Measurements from ENCODE around the gene ZEB1.
A peak's percentile ranks its signal among the peaks of the same experiment; 100 is the strongest.

ZEB1 gene

GRCh38 chr10:31299119-31299518 is 19.9 kb upstream of the ZEB1 start:
- H3K4me3 ChIP-seq (replicated peaks; ENCODE audit: low read depth, low read length), result no peak overlapping the region
- no peak for TF ChIP-seq CTCF (IDR thresholded peaks at IDR 0.05; ENCODE audit: low read length, missing control alignments)
- peak; percentile 27 for DNase-seq (ENCODE audit: low read depth)

DNA sequence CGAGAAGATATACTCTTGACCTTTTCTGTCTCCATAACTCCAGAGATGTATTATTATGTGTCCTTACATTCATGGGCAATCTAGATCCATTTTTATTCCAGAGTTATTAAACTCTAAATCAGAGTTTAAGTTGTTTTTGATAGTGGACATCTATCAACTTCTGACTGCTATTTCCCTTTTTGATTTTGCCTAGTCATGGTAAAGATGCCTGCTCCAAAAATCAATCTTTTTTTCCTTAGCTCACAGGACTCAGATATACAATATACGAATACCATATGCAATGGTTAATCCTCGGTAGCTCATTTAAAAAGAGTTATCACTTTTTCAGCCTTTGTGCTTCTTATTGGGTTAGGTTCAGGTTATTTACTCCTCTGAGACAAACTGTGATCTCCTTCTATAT is 15.8 kb upstream of the ZEB1 start:
- no peak for DNase-seq (ENCODE audit: low read depth)
- H3K4me3 ChIP-seq (replicated peaks; ENCODE audit: low read depth, low read length), result no peak overlapping the region
- no peak for TF ChIP-seq CTCF (IDR thresholded peaks at IDR 0.05; ENCODE audit: low read length, missing control alignments)

DNA sequence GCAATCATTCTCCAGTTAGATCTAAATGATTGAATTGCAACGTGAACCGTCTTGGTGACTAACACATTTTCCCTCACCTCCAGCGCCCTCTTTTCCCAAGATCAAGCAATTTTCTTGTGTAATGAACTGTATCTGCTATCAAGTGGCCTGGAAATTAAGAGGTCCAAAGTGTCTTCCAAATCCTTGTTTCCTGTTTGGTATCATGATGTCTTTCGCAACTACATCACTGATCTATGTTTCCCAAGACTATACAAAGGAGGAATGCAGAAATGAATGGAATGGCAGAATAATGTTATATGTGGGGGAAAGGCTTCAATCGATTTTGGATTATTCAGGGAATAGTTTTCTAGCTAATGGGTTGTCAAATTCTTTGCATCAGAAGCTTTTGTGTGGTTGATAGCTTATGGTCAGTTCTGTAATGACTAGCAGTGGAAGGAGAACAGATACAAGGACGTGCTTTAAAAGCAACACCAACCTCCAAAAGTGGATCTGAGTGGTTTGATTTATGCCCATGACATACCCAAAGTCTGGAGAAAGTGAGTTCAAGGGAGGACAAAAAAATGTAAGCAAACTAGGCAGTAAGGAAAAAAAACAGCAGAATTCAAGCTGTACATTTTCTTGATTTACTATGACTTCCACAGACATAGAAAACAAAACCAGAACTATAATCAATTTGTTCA is 14.6 kb upstream of the ZEB1 start:
- no peak overlapping the region for H3K4me3 ChIP-seq (replicated peaks; ENCODE audit: low read depth, low read length)
- TF ChIP-seq CTCF (IDR thresholded peaks at IDR 0.05; ENCODE audit: low read length, missing control alignments), result no peak
- DNase-seq (ENCODE audit: low read depth), result peak; percentile 50

DNA sequence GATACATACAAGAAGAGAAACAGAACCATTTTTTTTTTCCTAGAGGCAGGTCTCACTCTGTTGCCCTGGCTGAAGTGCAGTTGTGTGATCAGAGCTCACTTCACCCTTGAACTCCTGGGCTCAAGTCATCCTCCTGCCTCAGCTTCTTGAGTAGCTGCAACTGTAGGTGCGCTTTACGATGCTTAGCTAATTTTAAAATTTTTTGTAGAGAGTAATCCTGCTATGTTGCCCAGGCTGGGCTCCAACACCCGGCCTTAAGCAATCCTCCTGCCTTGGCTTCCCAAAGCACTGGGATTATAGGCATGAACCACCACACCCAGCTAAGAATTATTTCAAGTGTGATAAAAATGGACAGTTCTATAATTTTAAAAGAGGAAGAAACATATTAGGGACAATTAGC is 5.6 kb upstream of the ZEB1 start:
- DNase-seq (ENCODE audit: low read depth), result no peak
- no peak overlapping the region for H3K4me3 ChIP-seq (replicated peaks; ENCODE audit: low read depth, low read length)
- TF ChIP-seq CTCF (IDR thresholded peaks at IDR 0.05; ENCODE audit: low read length, missing control alignments), result no peak

GRCh38 chr10:31314256-31315150 is 4.5 kb upstream of the ZEB1 start:
- no peak overlapping the region for H3K4me3 ChIP-seq (replicated peaks; ENCODE audit: low read depth, low read length)
- TF ChIP-seq CTCF (IDR thresholded peaks at IDR 0.05; ENCODE audit: low read length, missing control alignments), result no peak
- DNase-seq (ENCODE audit: low read depth), result no peak

DNA sequence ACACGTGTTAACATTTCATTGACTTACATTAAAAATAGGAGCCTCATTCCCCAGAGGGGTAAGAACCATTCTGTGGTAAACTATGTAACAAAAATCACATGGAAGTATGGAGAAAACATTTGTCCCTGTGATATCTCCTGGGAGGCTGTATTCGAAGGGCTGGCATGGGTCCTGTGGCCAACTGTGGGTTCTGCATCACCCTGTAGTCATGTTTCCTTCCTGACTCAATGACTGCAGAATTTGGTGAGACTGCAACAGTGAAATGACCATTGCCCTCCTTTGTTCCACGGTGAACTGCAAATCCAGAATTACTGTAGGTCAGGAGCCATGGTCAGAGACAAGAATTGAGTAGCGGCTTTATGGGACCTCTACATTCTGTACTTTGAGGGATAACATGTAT is 3.6 kb upstream of the ZEB1 start:
- no peak for TF ChIP-seq CTCF (IDR thresholded peaks at IDR 0.05; ENCODE audit: low read length, missing control alignments)
- H3K4me3 ChIP-seq (replicated peaks; ENCODE audit: low read depth, low read length), result no peak overlapping the region
- DNase-seq (ENCODE audit: low read depth), result peak; percentile 61

All from fibroblast of pulmonary artery (primary cell).